NCI-H1105 treated with DMSO at 0.1 percent for 48 hours (cell line): ENCODE measurements around the gene TCF3.

Experiments used
- DNase-seq: peaks from one replicate; lab custom pipeline; 2025; lab: John Stamatoyannopoulos, UW

The TCF3 gene

DNA sequence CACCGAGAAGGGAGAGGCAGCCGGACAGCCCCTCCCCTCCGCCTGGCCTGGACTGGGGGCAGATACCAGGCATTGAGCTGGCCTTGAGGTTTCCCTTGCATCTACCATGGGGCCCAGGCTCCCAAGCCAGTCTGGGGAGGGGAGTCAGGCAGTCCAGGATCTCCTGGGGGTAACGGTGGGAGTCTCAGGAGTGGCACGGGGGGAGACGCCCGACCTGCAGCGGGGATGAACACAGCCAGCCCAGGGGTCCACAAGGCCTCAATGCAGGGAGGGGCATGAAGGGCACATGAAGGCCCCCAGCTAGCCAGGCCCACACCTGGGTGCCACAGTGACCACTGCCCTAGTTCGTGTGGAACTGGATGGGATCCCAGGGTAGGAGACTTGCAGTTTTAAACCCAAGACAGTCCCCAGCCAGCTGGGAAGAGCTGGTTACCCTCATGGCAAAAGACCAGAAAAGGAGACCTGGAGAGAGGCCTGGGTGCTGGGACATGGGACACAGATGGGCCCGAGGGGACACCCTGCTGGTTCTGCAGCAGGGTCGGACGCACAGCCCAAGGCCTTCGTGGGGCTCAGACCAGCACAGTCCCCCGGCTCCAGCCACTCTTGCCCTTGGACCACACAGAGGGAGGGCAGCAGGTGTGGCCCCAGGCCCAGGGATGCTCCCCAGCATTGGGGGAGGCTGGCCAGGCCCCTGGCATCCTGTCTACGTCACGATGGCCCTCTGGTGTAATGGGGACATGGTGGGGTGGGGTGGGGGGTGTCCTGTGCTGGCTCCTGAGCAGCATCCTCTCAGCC is 42.5 kb downstream of the TCF3 start:
- no peak for DNase-seq

DNA sequence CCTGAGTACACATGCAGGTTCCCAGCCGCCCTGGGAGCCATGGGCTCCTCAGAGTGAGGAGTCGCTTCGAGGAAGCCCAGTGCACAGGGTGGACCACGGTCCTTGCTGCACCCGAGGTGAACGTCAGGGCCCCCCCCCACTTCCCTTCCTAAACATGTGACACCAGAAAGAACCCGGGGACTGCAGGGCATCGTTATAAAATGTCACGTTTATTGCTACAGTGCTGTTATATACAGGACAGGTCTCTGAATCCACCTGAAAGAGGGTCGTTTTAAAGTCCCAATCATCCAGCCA is 43.4 kb downstream of the TCF3 start:
- no peak for DNase-seq

DNA sequence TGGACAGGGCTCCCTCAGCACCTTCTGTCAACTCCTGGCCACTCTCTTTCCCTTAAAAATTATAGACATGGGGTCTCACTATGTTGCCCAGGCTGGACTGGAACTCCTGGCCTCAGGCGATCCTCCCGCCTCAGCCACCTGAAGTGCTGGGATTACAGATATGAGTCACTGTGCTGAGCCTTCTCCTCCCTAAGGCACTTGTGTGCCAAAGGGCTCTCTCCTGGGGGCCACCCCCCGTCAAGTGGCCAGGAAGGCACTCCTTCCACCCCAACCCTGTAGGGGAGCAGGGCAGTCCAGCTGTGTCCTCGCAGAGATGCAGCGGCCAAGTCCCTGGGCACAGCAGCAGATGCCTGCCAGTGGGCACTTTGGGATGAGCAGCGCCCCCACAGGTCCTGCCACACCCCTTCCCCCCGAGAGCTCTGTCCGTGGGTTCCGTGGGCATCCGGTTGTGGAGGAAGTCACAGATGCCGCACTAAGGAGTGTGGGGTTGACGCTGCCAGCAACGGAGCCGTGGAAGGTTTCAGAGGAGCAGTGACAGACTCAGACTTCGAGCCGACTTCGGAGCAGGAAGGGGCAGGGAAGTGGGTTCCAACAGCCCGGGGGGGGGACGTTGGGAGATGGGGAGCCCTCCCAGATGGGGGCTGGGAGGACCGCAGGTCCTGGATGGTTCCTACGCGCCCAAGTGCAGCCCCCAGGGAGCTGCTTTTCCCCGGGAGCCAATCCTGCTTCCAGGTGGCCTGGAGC is 43.9 kb downstream of the TCF3 start:
- DNase-seq: no peak

DNA sequence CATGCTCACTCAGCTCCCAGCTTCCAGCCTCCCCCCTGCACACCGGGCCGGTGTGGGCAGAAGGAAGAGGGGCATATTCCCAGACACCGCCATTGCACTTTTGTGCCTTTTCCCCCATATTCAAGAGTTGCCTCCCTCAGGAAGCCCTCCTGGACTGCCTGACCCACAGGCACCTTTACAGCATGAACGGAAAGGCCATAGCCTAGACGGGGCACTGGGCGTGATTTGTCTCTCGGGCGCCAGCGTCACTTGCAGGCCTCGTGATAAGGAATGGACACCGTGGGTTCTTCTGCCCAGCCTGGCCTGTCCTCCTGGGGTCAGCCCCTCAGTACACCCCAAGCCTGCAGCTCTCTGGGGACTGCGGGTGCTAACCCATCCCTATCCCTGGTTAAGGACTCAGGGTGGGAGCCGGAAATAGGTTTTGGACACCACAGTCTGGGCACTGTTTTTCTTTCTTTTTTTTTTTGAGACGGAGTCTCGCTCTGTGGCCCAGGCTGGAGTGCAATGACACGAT is 46.2 kb downstream of the TCF3 start:
- DNase-seq: no peak

DNA sequence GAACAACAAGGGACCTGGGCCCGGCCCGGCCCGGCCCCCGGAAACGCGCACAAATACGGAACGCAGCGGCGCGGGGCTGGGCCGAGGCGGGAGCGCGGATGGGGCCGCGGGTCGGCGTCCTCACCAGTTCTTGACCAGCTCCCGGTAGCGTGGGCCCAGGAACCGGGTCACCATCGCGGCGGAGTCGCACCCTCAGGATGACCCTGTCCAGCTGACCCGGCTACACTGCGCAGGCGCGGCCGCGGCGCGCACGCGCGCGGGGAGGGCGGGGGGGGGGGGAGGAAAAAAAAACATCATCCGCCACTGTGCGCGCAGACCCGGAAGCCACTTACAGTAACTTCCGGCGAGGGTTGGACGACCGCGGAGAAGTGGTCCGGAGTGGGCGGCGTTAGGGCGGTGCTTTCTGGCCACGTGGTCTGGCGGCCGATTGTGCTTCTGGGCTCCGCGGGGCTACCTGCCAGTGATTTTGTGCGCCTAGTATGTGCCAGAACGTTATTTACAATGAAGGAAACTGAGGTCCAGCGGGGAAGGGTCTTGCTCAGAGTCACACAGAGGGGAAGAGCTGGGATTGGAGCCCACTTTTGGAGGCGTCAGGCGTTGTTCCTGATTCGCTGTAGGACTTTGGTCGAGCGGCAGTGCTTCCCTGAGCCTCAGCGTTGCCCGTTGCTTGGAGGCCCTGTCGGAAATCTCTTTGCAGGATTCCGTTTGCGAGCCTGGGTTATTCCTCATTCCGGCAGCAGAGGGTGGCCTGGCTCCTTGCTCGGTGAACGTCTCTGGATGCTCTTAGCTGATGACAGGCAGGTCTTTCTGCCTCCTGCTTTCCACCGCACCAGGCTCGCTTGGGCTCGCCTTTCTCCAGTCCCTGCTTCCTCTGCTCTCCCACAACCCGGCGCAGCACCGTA is 46.9 kb downstream of the TCF3 start, which contains the start of gene UQCR11:
UQCR11 (minus strand) TSS at position 227 of the 902 bp plus-strand sequence; CDS start at position 174, 53 bp downstream.
- DNase-seq: peak; percentile 96

- no peak for DNase-seq
Observed at GRCh38 chr19:1602091-1602707, 50.2 kb downstream of the TCF3 start.

GRCh38 chr19:1601613-1602064 is 50.8 kb downstream of the TCF3 start:
- no peak for DNase-seq

DNA sequence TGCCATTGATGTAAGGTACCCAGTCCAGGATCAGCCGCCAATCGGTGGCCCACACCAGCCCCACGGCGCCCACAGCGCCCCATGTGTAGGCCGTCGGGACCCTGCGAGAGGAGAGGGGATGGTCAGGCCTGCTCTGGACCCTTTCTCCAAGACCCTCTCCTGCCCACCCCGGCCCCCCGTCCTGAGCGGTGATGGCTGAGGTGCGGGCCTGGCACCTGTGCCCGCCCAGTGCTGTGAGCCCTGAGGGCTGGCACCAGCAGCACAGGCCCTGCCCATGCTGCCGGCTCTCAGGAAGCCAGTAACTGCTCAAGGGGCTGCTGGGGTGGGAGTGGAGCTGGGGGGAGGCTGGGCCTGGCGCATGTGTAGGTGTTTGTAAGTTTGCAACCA is 53.0 kb downstream of the TCF3 start:
- no peak for DNase-seq

DNA sequence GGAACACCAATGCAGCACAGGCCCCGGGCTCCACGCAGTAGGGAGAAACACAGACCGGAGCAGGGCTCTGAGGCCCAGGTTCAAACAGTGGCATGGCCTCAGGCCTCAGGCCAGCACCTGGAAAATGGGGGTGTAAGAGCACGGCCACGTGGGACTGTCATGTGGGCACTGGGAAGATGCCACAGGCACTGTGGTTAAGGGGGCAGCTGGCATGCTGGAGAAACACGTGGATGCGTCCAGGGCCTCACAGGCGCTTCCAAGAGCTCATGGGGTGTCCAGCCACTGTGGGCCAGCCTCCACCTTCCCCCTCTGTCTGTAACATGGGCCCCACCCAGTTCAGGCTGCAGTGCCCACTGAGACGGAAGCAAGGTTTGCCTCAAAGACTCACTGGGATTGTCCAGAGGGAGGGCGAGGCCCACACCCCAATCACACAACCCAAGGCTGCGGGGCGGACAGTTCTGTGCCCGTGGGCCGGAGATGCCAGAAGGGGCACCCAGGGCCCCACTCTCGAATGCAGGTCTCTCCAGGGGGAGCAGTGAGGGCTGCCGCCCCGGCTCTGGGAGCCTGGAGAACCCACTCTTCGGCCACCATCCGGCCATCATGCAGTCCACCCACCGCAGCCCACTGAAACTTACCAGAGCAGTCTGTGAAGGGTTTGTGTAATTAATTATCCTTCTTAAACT is 53.5 kb downstream of the TCF3 start:
- DNase-seq: no peak

- no peak for DNase-seq
Observed at GRCh38 chr19:1593501-1593772, 59.0 kb downstream of the TCF3 start.

DNA sequence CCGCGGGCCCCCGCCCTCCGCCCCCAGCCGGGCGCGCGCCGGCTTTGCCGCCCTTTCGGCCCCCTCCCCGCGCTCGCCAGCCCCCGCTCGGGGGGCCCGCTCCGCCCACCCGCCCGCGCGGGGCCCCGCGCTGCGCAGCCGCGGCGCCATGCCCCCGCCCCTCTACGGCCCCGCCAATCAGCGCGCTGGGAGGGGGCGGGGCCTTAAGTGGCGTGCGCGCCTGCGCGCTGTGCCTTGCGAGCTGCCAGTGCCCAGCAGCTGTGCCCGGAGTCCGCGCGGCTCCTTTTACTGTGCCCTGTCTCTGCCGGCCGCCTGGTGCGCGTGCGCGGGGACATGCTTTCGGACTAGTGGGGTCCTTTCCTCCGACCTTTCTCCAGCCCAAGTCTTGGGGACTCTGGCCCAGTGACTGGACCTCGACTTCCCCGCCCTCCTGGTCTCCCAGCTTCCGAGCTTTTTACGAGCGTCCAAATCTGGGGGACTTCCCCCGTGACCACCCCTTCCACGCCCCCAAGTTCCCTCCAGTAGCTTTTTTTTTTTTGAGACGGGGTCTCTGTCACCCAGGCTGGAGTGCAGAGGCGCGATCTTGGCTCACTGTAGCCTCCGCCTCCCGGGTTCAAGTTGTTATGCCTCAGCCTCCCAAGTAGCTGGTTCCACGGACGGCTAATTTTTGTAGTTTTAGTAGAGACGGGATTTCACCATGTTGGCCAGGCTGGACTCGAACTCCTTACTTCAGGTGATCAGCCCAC is 59.5 kb downstream of the TCF3 start, which contains the start of gene MBD3:
MBD3 (minus strand) TSS at position 111 of the 746 bp plus-strand sequence. CDS start 234 bp downstream, outside the sequence.
- DNase-seq: peak; percentile 94

DNA sequence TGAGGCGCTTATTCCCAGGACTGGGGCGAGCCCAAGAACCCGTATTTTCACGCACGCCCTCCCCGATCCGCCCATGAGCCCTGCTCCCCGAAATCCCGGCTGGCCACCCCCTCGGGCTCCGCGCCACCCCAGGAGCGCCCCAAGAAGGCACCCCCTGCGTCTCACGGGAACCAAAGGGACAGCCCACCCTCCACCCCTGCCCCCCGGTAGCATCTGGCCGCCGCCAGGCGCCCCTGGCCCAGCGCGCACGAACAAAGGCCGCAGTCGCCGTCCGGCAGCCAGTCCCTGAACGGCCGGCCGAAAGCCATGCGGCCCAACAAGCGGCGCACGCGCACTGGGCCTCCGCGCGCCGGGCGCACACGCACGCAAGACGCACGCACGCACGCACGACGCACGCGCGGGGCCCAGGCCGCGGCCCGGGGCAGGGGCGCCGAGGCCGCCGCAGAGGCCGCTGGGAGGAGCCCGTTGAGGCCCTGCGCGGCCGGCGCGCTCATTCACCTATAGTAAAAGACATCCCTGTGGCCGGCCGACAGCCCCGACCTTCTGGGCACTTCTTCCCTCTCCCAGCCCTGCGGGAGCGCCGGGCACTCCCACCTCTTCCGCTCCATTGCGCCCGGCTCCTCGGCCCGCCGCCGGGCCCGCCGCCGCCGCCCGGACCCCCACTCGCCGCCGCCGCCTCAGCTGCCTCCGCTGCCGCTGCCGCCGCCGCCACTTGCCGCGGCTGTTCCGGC is 60.2 kb downstream of the TCF3 start:
- peak; percentile 78 for DNase-seq

- DNase-seq: peak; percentile 66
Observed at GRCh38 chr19:1591421-1592023, 60.9 kb downstream of the TCF3 start.

- DNase-seq: no peak
Observed at GRCh38 chr19:1590641-1591397, 61.6 kb downstream of the TCF3 start.

DNA sequence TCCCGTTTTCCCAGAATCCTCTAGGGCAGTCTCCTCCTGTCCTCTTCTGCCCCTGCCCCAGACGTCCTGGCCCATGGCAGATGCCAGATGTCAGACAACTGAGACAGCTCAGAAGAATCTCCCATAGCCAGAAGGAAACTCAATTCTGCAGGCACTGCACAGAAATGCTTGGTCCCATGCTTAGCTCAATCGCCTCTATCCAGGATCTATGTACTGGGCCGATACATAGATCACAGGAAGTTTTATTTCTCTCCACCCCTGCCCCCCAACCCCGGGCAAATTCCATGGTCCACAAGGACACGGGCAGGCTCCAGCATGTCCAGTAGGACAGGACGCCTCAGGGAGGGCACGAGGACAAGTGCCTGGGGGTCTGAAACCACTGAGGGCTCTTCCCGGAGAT is 64.5 kb downstream of the TCF3 start:
- DNase-seq: no peak

DNA sequence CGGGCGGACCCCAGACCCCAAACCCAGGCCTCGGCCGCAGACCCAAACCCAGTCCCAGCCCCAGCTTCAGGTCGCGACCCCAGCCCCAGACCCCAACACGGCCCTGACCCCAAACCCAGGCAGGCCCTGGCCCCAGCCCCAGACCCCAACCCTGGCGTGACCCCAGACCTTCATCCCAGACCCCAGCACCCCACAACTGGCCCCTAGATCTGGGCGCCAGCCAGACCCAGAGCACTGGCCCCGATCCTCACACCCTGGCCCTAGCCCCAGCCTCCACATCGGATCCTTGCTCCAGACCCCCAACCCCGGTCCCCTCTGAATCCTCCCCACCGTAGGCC is 67.2 kb downstream of the TCF3 start:
- DNase-seq: no peak

GRCh38 chr19:1584500-1585242 is 67.7 kb downstream of the TCF3 start:
- DNase-seq: no peak

- DNase-seq: no peak
Observed at GRCh38 chr19:1582201-1582600, 70.2 kb downstream of the TCF3 start.
